Measurements from ENCODE around the gene ENO2.

DNA sequence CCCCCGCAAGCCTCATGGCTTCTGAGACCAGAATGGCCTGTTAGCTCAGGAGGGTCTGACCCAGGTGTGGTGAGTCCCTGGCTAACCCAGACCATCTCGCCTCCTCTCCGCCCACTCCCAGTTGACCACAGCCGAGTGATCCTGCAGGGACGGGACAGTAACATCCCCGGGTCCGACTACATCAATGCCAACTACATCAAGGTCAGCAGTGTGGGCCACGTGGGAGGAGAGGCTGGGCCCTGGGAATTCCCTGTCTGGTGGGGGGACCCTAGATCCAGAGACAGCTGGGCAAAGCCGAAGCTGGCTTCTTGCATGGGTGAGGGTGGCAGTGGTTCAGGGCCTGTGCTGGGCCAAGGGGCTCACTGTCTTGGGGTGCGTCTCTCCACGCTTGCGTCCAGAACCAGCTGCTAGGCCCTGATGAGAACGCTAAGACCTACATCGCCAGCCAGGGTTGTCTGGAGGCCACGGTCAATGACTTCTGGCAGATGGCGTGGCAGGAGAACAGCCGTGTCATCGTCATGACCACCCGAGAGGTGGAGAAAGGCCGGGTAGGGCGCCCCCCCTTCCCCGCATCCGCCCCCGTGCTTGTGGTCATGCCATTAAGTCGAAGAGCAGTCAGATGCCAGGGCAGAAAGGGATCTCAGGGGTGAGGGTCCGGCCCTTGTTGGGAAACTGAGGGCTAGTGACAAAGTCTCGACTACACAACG, 41.8 kb downstream of the ENO2 start:
- TF ChIP-seq, protein P1, sequence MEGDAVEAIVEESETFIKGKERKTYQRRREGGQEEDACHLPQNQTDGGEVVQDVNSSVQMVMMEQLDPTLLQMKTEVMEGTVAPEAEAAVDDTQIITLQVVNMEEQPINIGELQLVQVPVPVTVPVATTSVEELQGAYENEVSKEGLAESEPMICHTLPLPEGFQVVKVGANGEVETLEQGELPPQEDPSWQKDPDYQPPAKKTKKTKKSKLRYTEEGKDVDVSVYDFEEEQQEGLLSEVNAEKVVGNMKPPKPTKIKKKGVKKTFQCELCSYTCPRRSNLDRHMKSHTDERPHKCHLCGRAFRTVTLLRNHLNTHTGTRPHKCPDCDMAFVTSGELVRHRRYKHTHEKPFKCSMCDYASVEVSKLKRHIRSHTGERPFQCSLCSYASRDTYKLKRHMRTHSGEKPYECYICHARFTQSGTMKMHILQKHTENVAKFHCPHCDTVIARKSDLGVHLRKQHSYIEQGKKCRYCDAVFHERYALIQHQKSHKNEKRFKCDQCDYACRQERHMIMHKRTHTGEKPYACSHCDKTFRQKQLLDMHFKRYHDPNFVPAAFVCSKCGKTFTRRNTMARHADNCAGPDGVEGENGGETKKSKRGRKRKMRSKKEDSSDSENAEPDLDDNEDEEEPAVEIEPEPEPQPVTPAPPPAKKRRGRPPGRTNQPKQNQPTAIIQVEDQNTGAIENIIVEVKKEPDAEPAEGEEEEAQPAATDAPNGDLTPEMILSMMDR (IDR thresholded peaks at IDR 0.05; ENCODE audit: insufficient read depth, low read length), result no peak
- TF ChIP-seq, protein P2, sequence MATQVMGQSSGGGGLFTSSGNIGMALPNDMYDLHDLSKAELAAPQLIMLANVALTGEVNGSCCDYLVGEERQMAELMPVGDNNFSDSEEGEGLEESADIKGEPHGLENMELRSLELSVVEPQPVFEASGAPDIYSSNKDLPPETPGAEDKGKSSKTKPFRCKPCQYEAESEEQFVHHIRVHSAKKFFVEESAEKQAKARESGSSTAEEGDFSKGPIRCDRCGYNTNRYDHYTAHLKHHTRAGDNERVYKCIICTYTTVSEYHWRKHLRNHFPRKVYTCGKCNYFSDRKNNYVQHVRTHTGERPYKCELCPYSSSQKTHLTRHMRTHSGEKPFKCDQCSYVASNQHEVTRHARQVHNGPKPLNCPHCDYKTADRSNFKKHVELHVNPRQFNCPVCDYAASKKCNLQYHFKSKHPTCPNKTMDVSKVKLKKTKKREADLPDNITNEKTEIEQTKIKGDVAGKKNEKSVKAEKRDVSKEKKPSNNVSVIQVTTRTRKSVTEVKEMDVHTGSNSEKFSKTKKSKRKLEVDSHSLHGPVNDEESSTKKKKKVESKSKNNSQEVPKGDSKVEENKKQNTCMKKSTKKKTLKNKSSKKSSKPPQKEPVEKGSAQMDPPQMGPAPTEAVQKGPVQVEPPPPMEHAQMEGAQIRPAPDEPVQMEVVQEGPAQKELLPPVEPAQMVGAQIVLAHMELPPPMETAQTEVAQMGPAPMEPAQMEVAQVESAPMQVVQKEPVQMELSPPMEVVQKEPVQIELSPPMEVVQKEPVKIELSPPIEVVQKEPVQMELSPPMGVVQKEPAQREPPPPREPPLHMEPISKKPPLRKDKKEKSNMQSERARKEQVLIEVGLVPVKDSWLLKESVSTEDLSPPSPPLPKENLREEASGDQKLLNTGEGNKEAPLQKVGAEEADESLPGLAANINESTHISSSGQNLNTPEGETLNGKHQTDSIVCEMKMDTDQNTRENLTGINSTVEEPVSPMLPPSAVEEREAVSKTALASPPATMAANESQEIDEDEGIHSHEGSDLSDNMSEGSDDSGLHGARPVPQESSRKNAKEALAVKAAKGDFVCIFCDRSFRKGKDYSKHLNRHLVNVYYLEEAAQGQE (IDR thresholded peaks at IDR 0.05; ENCODE audit: insufficient replicate concordance, low read depth), result no peak
